ENCODE results near the gene PIEZO2.

Gene PIEZO2

DNA sequence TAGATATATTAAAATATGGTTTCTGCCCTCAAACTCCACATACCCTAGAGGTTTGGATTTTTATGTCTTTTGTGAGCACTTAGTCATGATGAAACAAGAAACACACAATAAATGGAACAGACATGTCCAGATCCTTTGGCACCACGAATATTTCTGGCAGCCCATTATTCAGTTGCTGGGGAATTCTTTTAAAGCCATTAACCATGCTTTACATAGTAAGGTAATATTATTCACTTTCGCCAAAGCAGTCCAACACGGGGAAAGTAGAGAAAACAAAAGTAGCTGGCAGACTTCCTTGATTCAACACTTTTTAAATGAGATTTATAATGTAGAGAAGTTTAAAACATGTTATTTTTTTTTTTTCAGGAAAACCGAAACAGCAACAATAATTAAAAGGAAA is 235.4 kb downstream of the PIEZO2 start:
- no peaks in the 10 kb centered on the region for H3F3A ChIP-seq (ENCODE audit: insufficient read depth, low read length)
- H3K9me2 ChIP-seq (ENCODE audit: low read depth, low read length), result no peaks in the 10 kb centered on the region
- no peak overlapping the region for H3K4me2 ChIP-seq (ENCODE audit: low read length)
- no peak overlapping the region for H3K4me3 ChIP-seq (ENCODE audit: low read depth, low read length, poor library complexity, severe bottlenecking)
- H3K27ac ChIP-seq (ENCODE audit: low read depth, low read length, poor library complexity, severe bottlenecking), result no peak overlapping the region
- no peaks in the 10 kb centered on the region for H3K36me3 ChIP-seq (ENCODE audit: insufficient read depth, low read length)
- no peaks in the 10 kb centered on the region for H3K79me2 ChIP-seq (ENCODE audit: insufficient read depth, low read length)
- TF ChIP-seq, protein P1, sequence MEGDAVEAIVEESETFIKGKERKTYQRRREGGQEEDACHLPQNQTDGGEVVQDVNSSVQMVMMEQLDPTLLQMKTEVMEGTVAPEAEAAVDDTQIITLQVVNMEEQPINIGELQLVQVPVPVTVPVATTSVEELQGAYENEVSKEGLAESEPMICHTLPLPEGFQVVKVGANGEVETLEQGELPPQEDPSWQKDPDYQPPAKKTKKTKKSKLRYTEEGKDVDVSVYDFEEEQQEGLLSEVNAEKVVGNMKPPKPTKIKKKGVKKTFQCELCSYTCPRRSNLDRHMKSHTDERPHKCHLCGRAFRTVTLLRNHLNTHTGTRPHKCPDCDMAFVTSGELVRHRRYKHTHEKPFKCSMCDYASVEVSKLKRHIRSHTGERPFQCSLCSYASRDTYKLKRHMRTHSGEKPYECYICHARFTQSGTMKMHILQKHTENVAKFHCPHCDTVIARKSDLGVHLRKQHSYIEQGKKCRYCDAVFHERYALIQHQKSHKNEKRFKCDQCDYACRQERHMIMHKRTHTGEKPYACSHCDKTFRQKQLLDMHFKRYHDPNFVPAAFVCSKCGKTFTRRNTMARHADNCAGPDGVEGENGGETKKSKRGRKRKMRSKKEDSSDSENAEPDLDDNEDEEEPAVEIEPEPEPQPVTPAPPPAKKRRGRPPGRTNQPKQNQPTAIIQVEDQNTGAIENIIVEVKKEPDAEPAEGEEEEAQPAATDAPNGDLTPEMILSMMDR (IDR thresholded peaks at IDR 0.05; ENCODE audit: low read length), result no peak
- no peak for TF ChIP-seq EZH2 (IDR thresholded peaks at IDR 0.05; ENCODE audit: borderline replicate concordance, low read length)
- 0 out of 2 replicates have a peak overlapping the region, but pooled peaks have one; percentile 34 for H3K9ac ChIP-seq (ENCODE audit: low read length)
- no peaks in the 10 kb centered on the region for H4K20me1 ChIP-seq (ENCODE audit: insufficient read depth, low read length)
- no peaks in the 10 kb centered on the region for H3K27me3 ChIP-seq (ENCODE audit: insufficient read depth, low read length)
- no peaks in the 10 kb centered on the region for H3K9me3 ChIP-seq (ENCODE audit: low read length)
- H3K4me1 ChIP-seq (ENCODE audit: insufficient read depth, low read length, severe bottlenecking), result peaks cover 29% of the 10 kb centered on the region
- H2AFZ ChIP-seq (ENCODE audit: low read length), result no peak overlapping the region

DNA sequence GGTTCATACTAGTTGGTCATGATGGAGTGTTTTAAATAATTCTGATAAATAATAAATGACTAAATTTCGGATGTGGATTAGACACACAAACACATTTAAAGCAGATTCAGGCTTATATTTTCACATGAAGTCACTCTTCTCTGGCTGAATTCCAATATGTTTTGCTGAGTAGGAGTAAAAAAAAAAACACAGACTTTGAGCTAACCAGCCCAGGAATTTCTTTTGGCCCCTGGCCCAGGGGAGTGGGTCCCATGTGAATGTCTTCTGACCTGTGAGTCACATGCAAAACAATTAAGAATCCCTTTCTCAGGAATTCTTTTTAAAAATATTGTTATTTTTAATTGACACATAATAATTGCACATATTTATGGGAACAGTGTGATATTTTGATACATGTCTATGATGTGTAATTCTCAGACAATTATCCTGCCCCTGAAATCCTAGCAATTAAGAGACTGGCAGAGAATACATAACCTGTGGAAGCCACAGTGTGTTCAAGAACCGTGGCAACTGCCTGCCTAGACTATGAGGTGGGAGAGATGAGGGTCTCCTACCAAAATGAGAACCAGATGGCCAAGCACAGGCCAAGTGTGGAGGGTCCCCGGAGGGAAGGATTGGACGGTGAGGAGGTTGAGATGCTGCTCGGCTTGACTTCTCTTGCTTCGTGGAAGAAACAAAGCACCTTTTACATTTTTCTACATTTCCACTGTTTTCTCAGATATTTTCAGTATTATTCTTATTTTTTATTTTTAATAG is 236.4 kb downstream of the PIEZO2 start:
- Histone ChIP-seq H3K9ac (ENCODE audit: low read length) (no peak overlapping the region), H2AFZ (ENCODE audit: low read length) (no peak overlapping the region), H3K27ac (ENCODE audit: low read depth, low read length, poor library complexity, severe bottlenecking) (peak overlapping the region; percentile 28), H3K36me3 (ENCODE audit: insufficient read depth, low read length) (no peaks in the 10 kb centered on the region), H3K27me3 (ENCODE audit: insufficient read depth, low read length) (no peaks in the 10 kb centered on the region), H3K9me2 (ENCODE audit: low read depth, low read length) (no peaks in the 10 kb centered on the region), H3K9me3 (ENCODE audit: low read length) (no peaks in the 10 kb centered on the region), H3K4me2 (ENCODE audit: low read length) (no peak overlapping the region), H3K4me1 (ENCODE audit: insufficient read depth, low read length, severe bottlenecking) (peaks cover 28% of the 10 kb centered on the region), H3K79me2 (ENCODE audit: insufficient read depth, low read length) (no peaks in the 10 kb centered on the region), H4K20me1 (ENCODE audit: insufficient read depth, low read length) (no peaks in the 10 kb centered on the region), H3K4me3 (ENCODE audit: low read depth, low read length, poor library complexity, severe bottlenecking) (no peak overlapping the region), H3F3A (ENCODE audit: insufficient read depth, low read length) (no peaks in the 10 kb centered on the region)
- TF ChIP-seq, protein P1 (IDR thresholded peaks at IDR 0.05; ENCODE audit: low read length), result no peak
- no peak for TF ChIP-seq EZH2 (IDR thresholded peaks at IDR 0.05; ENCODE audit: borderline replicate concordance, low read length)

DNA sequence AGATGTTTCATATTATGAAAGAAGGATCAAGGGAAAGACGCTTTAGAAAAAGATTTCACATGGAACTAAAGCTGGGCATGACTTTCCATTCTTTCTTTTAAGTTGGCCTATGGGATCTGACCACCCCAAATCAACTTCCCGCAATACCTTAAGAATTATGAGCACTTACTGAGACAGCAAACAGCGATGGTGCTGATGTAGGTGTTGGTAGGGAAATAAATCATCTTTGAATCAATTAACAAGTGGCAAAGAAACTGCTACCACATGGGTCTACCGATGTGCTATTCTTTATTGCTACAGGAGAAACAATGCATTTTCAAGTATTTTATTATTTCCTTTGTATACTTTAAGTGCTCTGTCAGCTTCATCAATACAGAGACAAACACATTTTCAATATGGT is 239.6 kb downstream of the PIEZO2 start:
- H3K9me3 ChIP-seq (ENCODE audit: low read length), result no peaks in the 10 kb centered on the region
- H3F3A ChIP-seq (ENCODE audit: insufficient read depth, low read length), result no peaks in the 10 kb centered on the region
- H3K27ac ChIP-seq (ENCODE audit: low read depth, low read length, poor library complexity, severe bottlenecking), result no peak overlapping the region
- H3K9ac ChIP-seq (ENCODE audit: low read length), result no peak overlapping the region
- no peaks in the 10 kb centered on the region for H4K20me1 ChIP-seq (ENCODE audit: insufficient read depth, low read length)
- H3K79me2 ChIP-seq (ENCODE audit: insufficient read depth, low read length), result no peaks in the 10 kb centered on the region
- H2AFZ ChIP-seq (ENCODE audit: low read length), result no peak overlapping the region
- H3K27me3 ChIP-seq (ENCODE audit: insufficient read depth, low read length), result no peaks in the 10 kb centered on the region
- H3K4me3 ChIP-seq (ENCODE audit: low read depth, low read length, poor library complexity, severe bottlenecking), result no peak overlapping the region
- no peaks in the 10 kb centered on the region for H3K36me3 ChIP-seq (ENCODE audit: insufficient read depth, low read length)
- H3K4me1 ChIP-seq (ENCODE audit: insufficient read depth, low read length, severe bottlenecking), result peaks cover 20% of the 10 kb centered on the region
- H3K4me2 ChIP-seq (ENCODE audit: low read length), result no peak overlapping the region
- no peak for TF ChIP-seq EZH2 (IDR thresholded peaks at IDR 0.05; ENCODE audit: borderline replicate concordance, low read length)
- TF ChIP-seq, protein P1 (IDR thresholded peaks at IDR 0.05; ENCODE audit: low read length), result no peak
- no peaks in the 10 kb centered on the region for H3K9me2 ChIP-seq (ENCODE audit: low read depth, low read length)

All from OCI-LY1 (cell line).